Measurements from ENCODE around the gene ATP8A2. TPM values are rescaled to one million over a fixed set of nuclear protein-coding genes. Genes with fewer than 3 reads are reported as not detected.
"Not testable (repeated sequence)": the region's sequence is repeated elsewhere in the genome, so short reads cannot be mapped to it uniquely, and the experiment has no call there.

Gene ATP8A2
- total RNA-seq, 2 donors from 2014 or later, result 0.41 to 1.6 TPM

- H3K27me3 ChIP-seq (replicated peaks; ENCODE audit: insufficient read depth), result no peaks in the 10 kb centered on the region
- DNase-seq (ENCODE audit: low spot score), result no peak
- H3K36me3 ChIP-seq, result no peaks in the 10 kb centered on the region
- no peak overlapping the region for H3K27ac ChIP-seq
- no peak for TF ChIP-seq CTCF (IDR thresholded peaks at IDR 0.05)
- ATAC-seq (ENCODE audit: insufficient number of reproducible peaks, low FRiP score, low read depth), result no peak
- no peaks in the 10 kb centered on the region for H3K4me1 ChIP-seq (ENCODE audit: control insufficient read depth in 1 of 2, low read depth in 2 of 2)
- no peaks in the 10 kb centered on the region for H3K9me3 ChIP-seq
- H3K4me3 ChIP-seq, result no peak overlapping the region
Measured at GRCh38 chr13:25768376-25768775, 396.6 kb downstream of the ATP8A2 start.

DNA sequence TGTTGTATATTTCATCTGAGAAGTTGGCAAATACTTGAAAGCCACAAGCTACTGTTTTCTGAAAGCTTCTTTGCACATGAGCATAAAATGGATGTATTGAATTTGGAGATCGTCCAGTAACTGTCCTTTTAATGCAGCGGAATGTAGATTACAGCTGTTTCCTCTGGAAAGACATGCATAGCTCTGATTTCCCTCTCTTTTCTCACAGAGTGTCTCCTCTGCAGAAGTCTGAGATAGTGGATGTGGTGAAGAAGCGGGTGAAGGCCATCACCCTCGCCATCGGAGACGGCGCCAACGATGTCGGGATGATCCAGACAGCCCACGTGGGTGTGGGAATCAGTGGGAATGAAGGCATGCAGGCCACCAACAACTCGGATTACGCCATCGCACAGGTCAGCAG is 397.1 kb downstream of the ATP8A2 start:
- DNase-seq (ENCODE audit: low spot score), result no peak
- no peaks in the 10 kb centered on the region for H3K9me3 ChIP-seq
- no peak for ATAC-seq (ENCODE audit: insufficient number of reproducible peaks, low FRiP score, low read depth)
- H3K36me3 ChIP-seq, result no peaks in the 10 kb centered on the region
- H3K27me3 ChIP-seq (replicated peaks; ENCODE audit: insufficient read depth), result no peaks in the 10 kb centered on the region
- no peaks in the 10 kb centered on the region for H3K4me1 ChIP-seq (ENCODE audit: control insufficient read depth in 1 of 2, low read depth in 2 of 2)
- no peak for TF ChIP-seq CTCF (IDR thresholded peaks at IDR 0.05)
- H3K4me3 ChIP-seq, result no peak overlapping the region
- H3K27ac ChIP-seq, result no peak overlapping the region

- no peak for ATAC-seq (ENCODE audit: insufficient number of reproducible peaks, low FRiP score, low read depth)
- no peak for TF ChIP-seq CTCF (IDR thresholded peaks at IDR 0.05)
- no peak overlapping the region for H3K4me3 ChIP-seq
Measured at GRCh38 chr13:25770601-25771000, 398.8 kb downstream of the ATP8A2 start.

GRCh38 chr13:25771202-25771601 is 399.4 kb downstream of the ATP8A2 start:
- DNase-seq (ENCODE audit: low spot score), result no peak
- ATAC-seq (ENCODE audit: insufficient number of reproducible peaks, low FRiP score, low read depth), result no peak
- Histone ChIP-seq H3K27me3 (replicated peaks; ENCODE audit: insufficient read depth) (no peaks in the 10 kb centered on the region), H3K27ac (no peak overlapping the region), H3K4me3 (no peak overlapping the region), H3K9me3 (no peaks in the 10 kb centered on the region), H3K36me3 (no peaks in the 10 kb centered on the region), H3K4me1 (ENCODE audit: control insufficient read depth in 1 of 2, low read depth in 2 of 2) (no peaks in the 10 kb centered on the region)
- no peak for TF ChIP-seq CTCF (IDR thresholded peaks at IDR 0.05)

More at GRCh38 chr13:25770601-25771000, 398.8 kb downstream of the ATP8A2 start:
- no peak overlapping the region for H3K27ac ChIP-seq
- H3K9me3 ChIP-seq, result no peaks in the 10 kb centered on the region
- H3K4me1 ChIP-seq (ENCODE audit: control insufficient read depth in 1 of 2, low read depth in 2 of 2), result no peaks in the 10 kb centered on the region
- no peaks in the 10 kb centered on the region for H3K27me3 ChIP-seq (replicated peaks; ENCODE audit: insufficient read depth)
- H3K36me3 ChIP-seq, result no peaks in the 10 kb centered on the region
- DNase-seq (ENCODE audit: low spot score), result no peak

GRCh38 chr13:25771641-25772478 is 400.1 kb downstream of the ATP8A2 start:
- no peak overlapping the region for H3K4me3 ChIP-seq
- DNase-seq (ENCODE audit: low spot score), result no peak
- no peak for TF ChIP-seq CTCF (IDR thresholded peaks at IDR 0.05)
- no peaks in the 10 kb centered on the region for H3K9me3 ChIP-seq
- no peaks in the 10 kb centered on the region for H3K4me1 ChIP-seq (ENCODE audit: control insufficient read depth in 1 of 2, low read depth in 2 of 2)
- no peak overlapping the region for H3K27ac ChIP-seq
- no peak for ATAC-seq (ENCODE audit: insufficient number of reproducible peaks, low FRiP score, low read depth)
- no peaks in the 10 kb centered on the region for H3K27me3 ChIP-seq (replicated peaks; ENCODE audit: insufficient read depth)
- no peaks in the 10 kb centered on the region for H3K36me3 ChIP-seq

- ATAC-seq (ENCODE audit: insufficient number of reproducible peaks, low FRiP score, low read depth); DNase-seq (ENCODE audit: low spot score): not testable (repeated sequence)
Measured at GRCh38 chr13:25772534-25772933, 400.8 kb downstream of the ATP8A2 start.

DNA sequence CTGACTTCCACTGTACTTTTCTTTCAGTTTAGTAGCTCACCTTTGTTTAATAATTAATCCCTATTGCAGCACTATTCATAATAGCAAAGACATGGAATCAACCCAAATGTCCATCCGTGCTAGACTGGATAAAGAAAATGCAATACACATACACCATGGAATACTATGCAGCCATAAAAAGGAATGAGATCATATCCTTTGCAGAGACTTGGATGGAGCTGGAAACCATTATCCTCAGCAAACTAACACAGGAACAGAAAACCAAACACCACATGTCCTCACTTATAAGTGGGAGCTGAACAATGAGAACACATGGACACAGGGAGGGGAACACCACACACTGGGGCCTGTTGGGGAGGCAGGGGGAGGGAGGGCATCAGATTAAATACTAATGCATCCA is 402.3 kb downstream of the ATP8A2 start:
- H3K9me3 ChIP-seq; H3K4me3 ChIP-seq; H3K4me1 ChIP-seq (ENCODE audit: control insufficient read depth in 1 of 2, low read depth in 2 of 2); H3K27ac ChIP-seq; H3K36me3 ChIP-seq; ATAC-seq (ENCODE audit: insufficient number of reproducible peaks, low FRiP score, low read depth); DNase-seq (ENCODE audit: low spot score); H3K27me3 ChIP-seq (replicated peaks; ENCODE audit: insufficient read depth): not testable (repeated sequence)

More at GRCh38 chr13:25772534-25772933, 400.8 kb downstream of the ATP8A2 start:
- H3K4me1 ChIP-seq (ENCODE audit: control insufficient read depth in 1 of 2, low read depth in 2 of 2); H3K36me3 ChIP-seq; H3K9me3 ChIP-seq; H3K27ac ChIP-seq; H3K27me3 ChIP-seq (replicated peaks; ENCODE audit: insufficient read depth); H3K4me3 ChIP-seq: not testable (repeated sequence)
